GM18499 (cell line): ENCODE results near the gene AHI1.

Source experiments
- ATAC-seq: cut with Tn5 transposase; IDR thresholded peaks from one replicate; pipeline ENCODE4 v1.9.1; 2021; ENCODE audit warnings: moderate number of reproducible peaks; ENCODE audit not compliant: insufficient read depth, unreplicated experiment

Gene AHI1

GRCh38 chr6:135274561-135275293 lies 222.8 kb downstream of the AHI1 start:
- ATAC-seq, result no peak

DNA sequence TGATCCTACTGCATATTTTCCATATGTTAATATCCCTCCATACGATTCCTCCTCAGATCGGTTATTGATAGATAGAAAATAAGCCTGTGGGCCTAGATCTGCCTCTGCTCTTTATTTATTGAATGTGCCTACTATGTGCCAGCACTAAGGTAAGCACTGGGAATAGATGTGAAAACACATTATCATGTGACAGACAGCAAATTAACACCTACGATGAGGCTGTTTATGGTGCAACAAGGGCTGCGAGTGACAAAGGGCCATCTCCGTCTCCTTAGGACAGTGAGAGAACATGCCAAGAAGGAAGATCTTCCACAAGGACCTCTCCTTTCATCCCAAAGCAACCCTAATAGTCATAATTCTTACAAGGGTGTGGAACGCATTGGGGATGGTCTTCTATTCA lies 225.9 kb downstream of the AHI1 start:
- no peak for ATAC-seq

GRCh38 chr6:135270676-135271536 lies 226.6 kb downstream of the AHI1 start:
- no peak for ATAC-seq

DNA sequence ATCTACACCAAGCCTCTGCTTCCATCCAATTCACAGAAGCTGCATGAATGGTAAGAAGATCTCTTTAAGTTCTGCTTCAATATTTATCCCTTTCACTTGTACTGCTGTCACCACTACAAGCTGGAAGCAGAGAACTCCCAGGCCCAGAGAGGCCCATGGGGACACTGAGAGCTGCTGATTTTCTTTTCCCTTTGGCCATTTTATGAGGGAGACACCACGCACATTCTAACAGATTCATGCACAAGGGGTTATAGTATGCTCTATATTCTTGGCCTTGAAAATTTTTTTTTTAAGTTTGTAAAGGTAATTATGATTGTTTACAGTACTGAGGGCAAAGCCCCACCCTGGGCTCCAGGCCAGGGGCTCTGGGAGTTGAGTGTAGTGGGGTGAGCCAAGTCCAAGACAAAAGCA lies 228.1 kb downstream of the AHI1 start:
- no peak for ATAC-seq

DNA sequence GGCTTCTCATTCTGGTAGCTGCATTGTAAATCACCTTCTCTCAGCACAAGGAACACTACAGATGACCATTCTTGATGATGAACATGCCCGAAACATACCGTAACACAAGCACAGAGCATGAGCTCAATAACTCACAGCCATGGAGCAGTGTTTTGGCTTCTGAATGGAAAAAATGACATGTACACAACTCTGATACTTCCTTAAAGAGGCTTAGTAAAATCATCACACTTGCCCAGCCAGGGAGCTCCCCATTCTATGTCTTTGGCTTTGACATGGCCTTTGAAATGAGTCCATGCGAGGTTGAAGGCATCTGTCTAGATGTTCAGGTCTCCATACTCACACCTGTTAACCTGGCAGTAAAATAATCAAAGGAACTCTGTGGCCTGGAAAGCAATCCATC lies 228.8 kb downstream of the AHI1 start:
- ATAC-seq, result no peak

DNA sequence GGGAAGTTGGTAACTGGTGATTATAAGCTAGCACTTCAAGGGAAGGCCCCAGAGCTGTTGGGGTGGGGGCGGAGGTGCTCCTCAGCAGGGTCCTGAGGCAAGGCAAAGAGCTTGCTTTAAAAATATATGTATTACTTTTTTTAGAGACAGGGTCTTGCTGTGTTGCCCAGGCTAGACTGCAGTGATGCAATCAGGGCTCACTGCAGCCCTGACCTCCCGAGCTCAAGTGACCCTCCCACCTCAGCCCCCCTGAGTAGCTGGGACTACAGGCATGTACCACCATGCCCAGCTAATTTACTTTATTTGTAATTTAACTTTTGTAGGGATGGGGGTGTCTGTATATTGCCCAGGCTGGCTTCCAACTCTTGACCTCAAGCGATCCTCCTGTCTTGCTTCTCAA lies 229.3 kb downstream of the AHI1 start:
- ATAC-seq, result no peak

- ATAC-seq, result no peak
These were observed 230.5 kb downstream of the AHI1 start for GRCh38 chr6:135267085-135267484.

DNA sequence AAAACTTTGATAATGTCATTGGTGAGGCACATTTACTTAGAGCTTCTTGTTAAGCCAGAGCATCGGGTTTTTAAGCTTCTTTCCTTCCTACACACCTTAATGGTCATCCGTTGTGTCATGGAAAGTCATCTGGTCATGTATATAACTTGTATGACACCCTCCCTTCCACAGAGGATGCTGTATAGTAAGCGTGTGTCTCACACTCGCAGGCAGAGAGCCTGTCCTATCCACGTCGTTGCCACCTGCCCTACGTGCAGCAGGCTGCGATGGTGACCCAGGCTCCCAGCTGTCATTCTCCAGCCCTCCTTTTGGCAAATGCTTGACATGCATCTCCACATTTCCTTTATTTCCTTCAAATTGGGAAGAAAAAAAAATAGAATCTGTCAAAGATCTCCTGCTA lies 230.9 kb downstream of the AHI1 start:
- ATAC-seq, result no peak

DNA sequence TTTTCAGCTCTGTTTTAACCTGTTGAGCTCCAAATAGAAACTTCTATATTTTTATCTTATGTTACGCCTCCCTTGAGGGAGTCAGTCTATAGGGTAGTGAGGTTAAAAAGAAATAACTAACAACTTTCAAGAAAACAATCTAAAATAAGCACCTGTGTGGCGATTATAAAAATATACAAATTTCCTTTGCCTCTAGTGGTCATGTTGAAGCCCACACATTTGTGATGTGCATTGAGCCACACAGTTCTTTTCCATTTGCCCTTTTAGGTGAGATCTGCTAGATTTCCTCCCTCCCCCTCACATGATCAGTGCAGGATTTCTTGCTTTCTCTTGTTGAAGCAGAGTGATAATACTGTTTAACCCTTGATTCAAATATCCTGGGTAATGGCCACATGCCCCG lies 232.3 kb downstream of the AHI1 start:
- no peak for ATAC-seq

GRCh38 chr6:135261872-135262725 lies 235.4 kb downstream of the AHI1 start:
- ATAC-seq, result no peak

DNA sequence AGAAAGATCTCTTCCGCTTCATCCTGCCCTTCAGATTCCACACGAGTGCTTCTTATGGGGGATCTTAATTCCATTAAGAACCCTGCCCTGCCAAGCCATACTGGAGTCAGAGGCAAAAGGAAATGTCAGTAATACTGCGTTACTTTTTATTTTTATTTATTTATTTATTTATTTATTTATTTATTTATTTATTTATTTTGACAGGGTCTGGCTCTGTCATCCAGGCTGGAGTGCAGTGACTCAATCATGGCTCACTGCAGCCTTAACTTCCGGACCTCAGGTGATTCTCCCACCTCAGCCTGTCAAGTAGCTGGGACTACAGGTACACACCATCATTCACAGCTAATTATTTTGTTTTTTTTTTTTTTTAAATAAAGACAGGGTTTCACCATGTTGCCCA lies 236.9 kb downstream of the AHI1 start:
- ATAC-seq, result no peak

GRCh38 chr6:135258970-135259369 lies 238.6 kb downstream of the AHI1 start:
- ATAC-seq, result no peak

DNA sequence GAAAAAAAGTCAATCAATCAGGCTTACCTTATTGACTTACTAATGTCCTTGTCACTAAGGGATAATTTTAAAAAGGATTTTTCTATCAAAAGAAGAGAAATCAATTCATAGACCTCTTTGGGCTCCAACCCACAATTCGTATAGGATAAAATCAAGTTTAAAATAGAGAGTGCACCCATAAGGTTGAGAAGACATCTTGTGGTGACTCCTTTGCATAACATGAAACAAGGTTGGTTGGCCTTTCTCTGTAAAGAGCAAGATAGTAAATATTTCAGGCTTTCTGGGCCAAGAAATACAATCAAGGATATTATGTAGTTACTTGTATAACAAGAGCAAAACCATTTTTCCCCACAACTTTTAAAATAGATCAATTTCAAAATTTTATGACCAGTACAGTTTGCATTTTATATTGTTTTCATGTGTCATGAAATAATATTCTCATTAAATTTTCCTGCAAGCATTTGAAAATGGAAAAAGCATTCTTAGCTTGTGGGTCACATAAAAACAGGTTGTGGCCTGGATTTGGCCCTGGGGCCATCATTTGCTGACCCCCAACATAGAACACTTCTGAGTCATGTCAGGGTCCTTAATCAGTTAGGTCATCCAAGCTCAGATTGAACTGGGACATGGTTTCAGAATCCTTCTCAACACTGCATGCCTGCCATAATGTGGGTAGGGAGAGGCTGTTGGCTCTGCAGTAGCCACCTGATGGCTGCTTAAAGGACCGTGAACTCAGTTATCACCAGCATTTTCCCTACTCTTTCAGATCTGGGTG lies 239.7 kb downstream of the AHI1 start:
- ATAC-seq, result no peak

DNA sequence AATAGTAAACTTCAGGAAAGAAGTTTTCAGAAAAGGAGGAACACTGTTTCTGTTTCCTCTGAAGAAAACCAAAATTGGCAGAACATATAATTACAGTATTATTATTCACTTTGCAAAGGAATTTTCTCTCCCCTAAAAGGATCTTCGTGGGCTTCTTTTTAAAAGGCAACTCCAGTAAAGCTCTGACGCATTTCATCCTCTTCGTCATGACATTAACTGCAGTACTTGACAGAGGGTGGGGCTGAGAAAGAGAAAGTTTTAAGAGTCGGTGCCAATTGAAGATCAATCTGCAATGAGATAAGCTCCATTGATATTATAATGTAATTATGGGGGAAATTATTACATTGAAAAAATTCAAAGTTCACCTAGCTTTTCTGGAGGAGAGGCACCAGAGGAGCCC lies 240.7 kb downstream of the AHI1 start:
- ATAC-seq, result no peak

GRCh38 chr6:135254471-135254870 lies 243.1 kb downstream of the AHI1 start:
- ATAC-seq, result no peak

- no peak for ATAC-seq
These were observed 245.8 kb downstream of the AHI1 start for GRCh38 chr6:135251498-135252441.

GRCh38 chr6:135250751-135251497 lies 246.6 kb downstream of the AHI1 start:
- ATAC-seq, result no peak

DNA sequence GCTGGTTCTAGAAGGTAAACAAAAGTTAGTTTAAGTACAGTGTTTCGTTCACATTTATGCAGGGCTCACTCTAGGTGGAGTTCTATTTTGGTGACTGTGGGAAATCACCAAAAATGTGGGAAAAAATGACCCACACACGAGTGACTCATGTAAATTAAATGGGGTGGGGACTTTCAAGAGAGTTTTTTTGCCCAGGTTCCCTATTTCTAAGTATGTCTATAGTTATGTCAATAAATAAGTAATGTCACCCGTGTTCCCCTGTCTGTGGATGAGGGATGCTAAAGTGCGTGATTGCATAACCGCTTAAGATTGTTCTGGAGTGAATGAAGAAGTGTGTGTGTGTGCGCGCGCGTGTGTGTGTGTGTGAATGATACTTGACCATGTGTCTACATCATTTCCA lies 247.3 kb downstream of the AHI1 start:
- ATAC-seq, result no peak
